Natural killer cell (primary cell): ENCODE data around the gene TRAPPC5. TPM values are rescaled to one million over a fixed set of nuclear protein-coding genes. Genes with fewer than 3 reads are reported as not detected.
A peak's percentile ranks its signal among the peaks of the same experiment; 100 is the strongest.

Source experiments
- ATAC-seq, 3 donors: fragments of 150-1000 bp in 2 of 3; fragments of 200-7000 bp in 1 of 3; cut with Tn5 transposase; 1 replicate in 1 of 3; 2 replicates in 2 of 3; pipeline ENCODE4 v1.10.0; 2021; ENCODE audit warnings: mild to moderate bottlenecking in 2 of 3, moderate library complexity in 2 of 3
- DNase-seq, 2 donors: peaks; one replicate each; pipeline versions ENCODE4 v3.0.0 to v3.0.0-alpha.2; 2013 to 2021; ENCODE audit warnings: mixed read lengths in 1 of 2
- H3K27ac ChIP-seq: one replicate; pipeline ENCODE4 v1.5.1; 2013; ENCODE audit warnings: mild to moderate bottlenecking, low read length
- H3K27me3 ChIP-seq: one replicate; pipeline ENCODE4 v1.6.1; 2013; ENCODE audit warnings: low read length; ENCODE audit not compliant: control insufficient read depth, insufficient read depth
- H3K36me3 ChIP-seq: one replicate; pipeline ENCODE4 v1.6.1; 2013; ENCODE audit warnings: low read length; ENCODE audit not compliant: control insufficient read depth, insufficient read depth
- H3K4me1 ChIP-seq: one replicate; pipeline ENCODE4 v1.6.1; 2013; ENCODE audit warnings: low read length; ENCODE audit not compliant: control insufficient read depth, insufficient read depth
- H3K4me3 ChIP-seq: one replicate; pipeline ENCODE4 v1.5.1; 2013; ENCODE audit warnings: low read length
- H3K9me3 ChIP-seq: one replicate; pipeline ENCODE4 v1.6.1; 2013; ENCODE audit warnings: low read length; ENCODE audit not compliant: control insufficient read depth, insufficient read depth
- H3K27ac Mint-ChIP-seq, 2 donors: one replicate each; pipeline ENCODE4 v1.8.0; 2022; ENCODE audit warnings: mild to moderate bottlenecking in 2 of 2, mixed read lengths in 2 of 2, moderate library complexity in 1 of 2
- H3K27me3 Mint-ChIP-seq, 2 donors: one replicate each; pipeline ENCODE4 v1.8.0; 2022; ENCODE audit warnings: low read depth in 2 of 2, mixed read lengths in 2 of 2
- H3K36me3 Mint-ChIP-seq: one replicate; pipeline ENCODE4 v1.8.0; 2022; ENCODE audit warnings: mixed read lengths
- H3K4me1 Mint-ChIP-seq, 2 donors: one replicate each; pipeline ENCODE4 v1.8.0; 2022; ENCODE audit warnings: mixed read lengths in 2 of 2
- H3K4me3 Mint-ChIP-seq: one replicate; pipeline ENCODE4 v1.8.0; 2022; ENCODE audit warnings: mild to moderate bottlenecking, moderate library complexity, mixed read lengths
- H3K9me3 Mint-ChIP-seq, 2 donors: one replicate each; pipeline ENCODE4 v1.8.0; 2022; ENCODE audit warnings: mixed read lengths in 2 of 2
- CTCF ChIP-seq: fragments of 200-600 bp; IDR thresholded peaks from one replicate; pipeline ENCODE4 v1.8.0; 2022; ENCODE audit warnings: antibody characterized with exemption
- WGBS: methylation state at CpG from one replicate; pipeline ENCODE4 v1.1.7; 2013; ENCODE audit warnings: missing lambda C conversion rate; ENCODE audit not compliant: insufficient coverage; 5-methylcytosine and 5-hydroxymethylcytosine counted together
- intact Hi-C: fragments of 100-400 bp; cut with micrococcal nuclease; formaldehyde crosslinking; loops from one replicate; pipeline ENCODE4 v1.14.2; 2022
- total RNA-seq, 4 donors: library from RNA; stranded (reverse); fragments of 120-200 nt in 1 of 4; gene quantifications; one replicate each; pipeline versions ENCODE4 v1.2.3 to v1.2.4, GENCODE V29; 2013 to 2022

The TRAPPC5 gene
- total RNA-seq, 3 donors from 2014 or later (not counting 1 experiment from before 2014, with no cell fraction given) = 53.8 to 58.8 (median 54.2) TPM

GRCh38 chr19:7636691-7637373 lies 43.8 kb upstream of the TRAPPC5 start, which contains the start of gene STXBP2:
TSS of gene STXBP2 (plus strand) at chr19:7637110. CDS start at chr19:7637150, 40 bp downstream.
- intact Hi-C loops = loop anchor here (10.0 kb wide), 1 partner anchor 48 kb away; the partner anchor contains the start of gene TRAPPC5
- H3K27ac Mint-ChIP-seq = peak within 1 kb of the TSS; percentile 84 to 94
- DNase-seq = peak; percentile 90 to 96
- TF ChIP-seq CTCF = peak; percentile 9
- peaks cover 14 to 55% of the 10 kb centered on the region in 2 donors for H3K4me1 Mint-ChIP-seq
- 3% methylated on average over 61 of the region's 61 CpGs for WGBS
- no peaks in the 10 kb centered on the region for H3K36me3 Mint-ChIP-seq
- H3K27ac ChIP-seq = peak within 1 kb of the TSS; percentile 96
- peak; percentile 96 to 98 (median 97) for ATAC-seq
- no peaks in the 10 kb centered on the region for H3K27me3 ChIP-seq
- H3K36me3 ChIP-seq = peaks cover 4% of the 10 kb centered on the region
- no peaks in the 10 kb centered on the region for H3K9me3 ChIP-seq
- peaks cover 0 to 2% of the 10 kb centered on the region in 2 donors for H3K9me3 Mint-ChIP-seq
- H3K4me1 ChIP-seq = peaks cover 37% of the 10 kb centered on the region
- H3K4me3 ChIP-seq = peak within 1 kb of the TSS; percentile 78
- no peaks in the 10 kb centered on the region for H3K27me3 Mint-ChIP-seq
- H3K4me3 Mint-ChIP-seq = peak within 1 kb of the TSS; percentile 88

- H3K27ac Mint-ChIP-seq = peak overlapping the region; percentile 84 to 94
- peak overlapping the region; percentile 78 for H3K4me3 ChIP-seq
Observed at GRCh38 chr19:7637374-7638256, 43.0 kb upstream of the TRAPPC5 start.

GRCh38 chr19:7638802-7639465 lies 41.7 kb upstream of the TRAPPC5 start:
- Mint-ChIP-seq H3K4me3 (peak overlapping the region; percentile 58), H3K4me1 (peaks cover 14 to 45% of the 10 kb centered on the region in 2 donors), H3K36me3 (no peaks in the 10 kb centered on the region), H3K27me3 (no peaks in the 10 kb centered on the region), H3K27ac (peak overlapping the region; percentile 53 to 84), H3K9me3 (peaks cover 0 to 2% of the 10 kb centered on the region in 2 donors)
- DNase-seq = no peak
- intact Hi-C loops = loop anchor here (10.0 kb wide), 1 partner anchor 46 kb away; the partner anchor contains the start of gene TRAPPC5
- H3K27me3 ChIP-seq = no peaks in the 10 kb centered on the region
- ATAC-seq = no peak
- H3K36me3 ChIP-seq = peaks cover 12% of the 10 kb centered on the region
- no peak overlapping the region for H3K4me3 ChIP-seq
- WGBS = 92% methylated on average over 12 of the region's 12 CpGs
- H3K4me1 ChIP-seq = peaks cover 37% of the 10 kb centered on the region
- no peak overlapping the region for H3K27ac ChIP-seq
- TF ChIP-seq CTCF = no peak
- no peaks in the 10 kb centered on the region for H3K9me3 ChIP-seq

More at GRCh38 chr19:7637374-7638256, 43.0 kb upstream of the TRAPPC5 start:
- peaks cover 0 to 2% of the 10 kb centered on the region in 2 donors for H3K9me3 Mint-ChIP-seq
- peak overlapping the region; percentile 96 for H3K27ac ChIP-seq
- peaks cover 9% of the 10 kb centered on the region for H3K36me3 ChIP-seq
- DNase-seq (peak in 1 of 2 donors; percentile 39), ATAC-seq (peak; percentile 23 to 60 (median 27))
- 33% methylated on average over 25 of the region's 30 CpGs for WGBS
- peaks cover 37% of the 10 kb centered on the region for H3K4me1 ChIP-seq
- peaks cover 14 to 50% of the 10 kb centered on the region in 2 donors for H3K4me1 Mint-ChIP-seq
- TF ChIP-seq CTCF = no peak
- intact Hi-C loops = loop anchor here (10.0 kb wide), 1 partner anchor 47 kb away; the partner anchor contains the start of gene TRAPPC5
- no peaks in the 10 kb centered on the region for H3K27me3 ChIP-seq
- H3K4me3 Mint-ChIP-seq = peak overlapping the region; percentile 88
- no peaks in the 10 kb centered on the region for H3K36me3 Mint-ChIP-seq
- no peaks in the 10 kb centered on the region for H3K27me3 Mint-ChIP-seq
- H3K9me3 ChIP-seq = no peaks in the 10 kb centered on the region
